GM18517 (cell line): ENCODE data around the gene NDUFA8.

Experiments
- ATAC-seq: cut with Tn5 transposase; IDR thresholded peaks from one replicate; pipeline ENCODE4 v1.9.1; 2021; ENCODE audit warnings: mild to moderate bottlenecking, moderate library complexity; ENCODE audit not compliant: unreplicated experiment

Gene NDUFA8

GRCh38 chr9:122159026-122159924 lies at the start of gene NDUFA8, which contains the start of gene MORN5:
Gene NDUFA8, minus strand, starts transcription at chr9:122159779. Its CDS starts 102 bp downstream, at chr9:122159677.
Gene MORN5, plus strand, starts transcription at chr9:122159908. Its CDS starts 65 bp downstream, at chr9:122159973.
- peak; percentile 87 for ATAC-seq

DNA sequence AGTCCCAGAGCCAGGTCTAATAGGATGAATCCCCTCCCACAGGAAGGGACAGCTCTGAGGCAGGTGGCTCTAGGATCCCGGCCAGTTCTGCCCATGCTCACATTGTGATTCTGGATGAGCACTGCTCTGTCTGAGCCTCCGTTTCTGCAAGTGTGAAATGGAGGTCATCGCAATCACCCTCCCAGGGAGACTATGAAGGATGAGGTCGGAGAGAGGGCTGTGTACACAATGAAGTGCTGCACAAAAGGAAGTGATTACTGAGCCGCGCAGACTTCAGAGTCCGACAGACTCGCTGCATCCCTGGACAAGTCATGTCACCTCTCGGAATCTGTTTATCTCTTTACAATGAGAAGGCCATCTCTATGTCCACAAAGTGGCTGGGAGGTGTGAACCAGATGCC lies 47.5 kb upstream of the NDUFA8 start:
- no peak for ATAC-seq

GRCh38 chr9:122206118-122207046 lies 46.8 kb upstream of the NDUFA8 start:
- no peak for ATAC-seq

GRCh38 chr9:122205176-122205575 lies 45.6 kb upstream of the NDUFA8 start:
- no peak for ATAC-seq

GRCh38 chr9:122204491-122204890 lies 44.9 kb upstream of the NDUFA8 start:
- ATAC-seq = no peak

GRCh38 chr9:122204055-122204454 lies 44.5 kb upstream of the NDUFA8 start:
- ATAC-seq = no peak

GRCh38 chr9:122202111-122202510 lies 42.5 kb upstream of the NDUFA8 start:
- ATAC-seq = no peak

GRCh38 chr9:122201641-122202040 lies 42.1 kb upstream of the NDUFA8 start:
- no peak for ATAC-seq

DNA sequence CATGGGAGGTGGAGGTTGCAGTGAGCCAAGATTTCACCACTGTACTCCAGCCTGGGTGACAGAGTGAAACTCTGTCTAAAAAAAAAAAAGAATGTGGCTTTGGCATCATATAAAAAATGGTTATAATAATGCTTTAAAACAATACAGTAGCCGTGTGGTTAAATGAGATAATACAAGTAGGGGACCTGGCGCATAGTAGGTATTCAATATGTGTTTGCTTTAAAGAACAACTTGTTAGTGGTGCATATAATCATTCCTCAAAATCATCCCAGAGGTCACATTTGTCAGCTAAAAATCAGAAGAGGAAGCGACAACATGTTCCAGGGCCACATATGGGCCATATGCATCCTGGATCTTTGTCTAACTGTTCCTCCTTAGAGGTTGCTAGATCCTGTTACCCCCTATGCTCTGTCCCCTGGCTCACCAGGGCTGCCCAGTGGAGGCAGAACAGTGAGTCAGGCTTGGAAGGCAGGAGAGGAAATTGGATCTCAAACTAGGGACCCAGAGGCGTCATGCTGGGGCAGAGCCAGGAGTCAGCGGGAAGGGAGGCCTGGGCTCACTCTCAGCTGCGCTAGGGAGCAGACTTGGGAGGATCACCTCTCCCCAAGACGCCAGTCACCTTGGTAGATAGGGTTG lies 41.5 kb upstream of the NDUFA8 start:
- no peak for ATAC-seq

DNA sequence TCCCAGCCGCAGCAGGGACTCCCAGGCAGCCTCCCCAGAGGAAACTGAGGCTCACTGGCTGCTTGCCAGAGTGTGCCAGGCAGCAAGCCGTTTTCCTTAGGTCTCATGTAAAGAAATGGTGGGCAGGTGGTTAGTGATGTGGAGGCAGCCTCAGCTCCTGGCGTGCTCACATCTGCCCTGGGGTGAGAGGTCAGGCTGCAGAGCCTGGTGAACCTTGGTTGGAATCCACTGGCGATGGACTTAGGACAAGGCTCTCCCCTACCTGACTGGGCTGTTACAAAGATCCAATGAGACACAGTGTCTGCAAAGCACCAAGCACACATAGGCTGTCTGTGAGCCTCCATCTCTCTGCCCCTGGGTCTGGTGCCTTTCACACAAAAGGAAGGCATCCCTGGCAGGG lies 38.3 kb upstream of the NDUFA8 start:
- no peak for ATAC-seq

- no peak for ATAC-seq
These were observed 37.8 kb upstream of the NDUFA8 start for GRCh38 chr9:122197426-122197825.

- no peak for ATAC-seq
These were observed 36.3 kb upstream of the NDUFA8 start for GRCh38 chr9:122195875-122196274.

GRCh38 chr9:122193651-122194050 lies 34.1 kb upstream of the NDUFA8 start:
- no peak for ATAC-seq

DNA sequence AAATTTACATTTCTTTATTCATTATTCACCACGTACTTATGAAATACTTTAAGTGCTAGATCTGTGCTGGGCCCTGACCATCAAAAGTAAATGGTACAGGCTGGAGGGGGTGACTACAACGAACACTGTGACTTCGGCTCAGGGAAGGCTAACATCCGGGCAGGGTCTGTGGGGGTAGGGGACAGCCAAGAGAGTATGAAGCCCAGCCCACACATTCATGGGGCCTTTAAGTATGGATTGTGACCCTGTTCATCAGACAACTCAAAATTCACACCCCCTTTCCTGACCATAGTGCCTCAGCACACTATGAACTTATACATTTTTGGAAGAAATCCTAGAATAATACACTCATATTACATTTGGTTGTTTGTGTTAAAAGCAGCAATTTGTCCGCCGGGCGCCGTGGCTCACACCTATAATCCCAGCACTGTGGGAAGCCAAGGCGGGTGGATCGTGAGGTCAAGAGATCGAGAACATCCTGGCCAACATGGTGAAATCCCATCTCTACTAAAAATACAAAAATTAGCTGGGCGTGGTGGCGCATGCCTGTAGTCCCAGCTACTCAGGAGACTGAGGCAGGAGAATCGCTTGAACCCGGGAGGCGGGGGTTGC lies 33.4 kb upstream of the NDUFA8 start:
- no peak for ATAC-seq

GRCh38 chr9:122192261-122192875 lies 32.8 kb upstream of the NDUFA8 start:
- ATAC-seq = no peak

DNA sequence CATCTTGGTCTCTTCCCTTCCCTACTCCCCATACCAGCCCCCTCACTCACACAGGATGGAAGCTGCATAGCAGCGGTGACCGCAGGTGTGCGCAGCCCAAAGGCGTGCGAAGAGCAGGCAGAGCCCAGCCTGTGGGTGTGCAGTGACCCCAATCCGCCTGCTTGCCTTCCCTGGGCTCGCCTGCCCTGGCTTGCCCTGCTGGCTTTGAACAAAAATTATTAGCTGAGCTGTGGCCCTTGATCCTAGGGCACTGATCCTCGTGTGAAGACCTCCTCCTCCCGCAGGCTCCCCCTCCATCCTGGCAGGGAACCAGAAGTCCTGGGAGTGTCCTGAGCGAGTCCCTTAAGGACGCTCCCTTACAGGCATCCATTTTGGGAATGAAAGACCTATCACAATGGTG lies 32.0 kb upstream of the NDUFA8 start:
- no peak for ATAC-seq

DNA sequence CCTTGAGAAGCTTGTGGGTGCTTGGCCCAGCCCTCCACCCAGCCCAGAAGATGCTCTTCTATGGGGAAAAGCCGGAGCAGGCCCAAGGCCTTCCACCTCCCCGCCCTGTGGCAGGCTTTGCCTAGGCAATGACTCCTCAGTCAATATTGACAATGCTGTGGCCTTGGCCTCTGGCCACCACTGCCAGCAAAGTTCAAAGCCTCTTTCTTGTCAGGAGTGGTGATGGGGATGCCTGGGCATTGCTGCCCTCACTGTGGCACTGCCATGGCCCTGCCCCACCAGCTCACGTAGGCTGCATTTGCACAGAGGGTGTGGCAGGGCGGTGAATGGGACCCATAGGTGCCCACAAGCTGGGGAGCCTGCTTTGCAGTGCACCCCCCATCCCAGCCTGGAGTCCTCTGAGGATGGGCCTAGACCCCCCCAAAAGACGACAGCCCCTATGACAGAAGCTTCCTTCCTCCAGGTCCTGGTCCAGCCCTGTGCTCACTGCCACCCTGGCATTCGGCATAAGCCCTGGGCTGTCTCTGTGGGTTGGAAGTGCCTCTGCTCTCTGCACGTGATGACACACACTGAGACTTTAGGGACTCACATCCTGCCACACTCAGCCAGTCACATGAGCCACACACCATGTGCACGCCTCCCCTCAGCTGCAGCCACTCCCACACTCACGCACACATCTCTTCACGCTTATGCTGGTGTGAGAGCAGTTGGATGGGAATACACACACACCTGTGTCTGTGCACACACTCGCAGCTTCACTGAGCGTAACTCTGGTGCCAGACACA lies 31.2 kb upstream of the NDUFA8 start:
- no peak for ATAC-seq

GRCh38 chr9:122188369-122188768 lies 28.8 kb upstream of the NDUFA8 start:
- ATAC-seq = no peak

GRCh38 chr9:122186777-122187470 lies 27.3 kb upstream of the NDUFA8 start:
- ATAC-seq = no peak
